ENCODE results near the gene DDX27. TPM values are rescaled to one million over a fixed set of nuclear protein-coding genes. Genes with fewer than 3 reads are reported as not detected.

Gene DDX27, protein sequence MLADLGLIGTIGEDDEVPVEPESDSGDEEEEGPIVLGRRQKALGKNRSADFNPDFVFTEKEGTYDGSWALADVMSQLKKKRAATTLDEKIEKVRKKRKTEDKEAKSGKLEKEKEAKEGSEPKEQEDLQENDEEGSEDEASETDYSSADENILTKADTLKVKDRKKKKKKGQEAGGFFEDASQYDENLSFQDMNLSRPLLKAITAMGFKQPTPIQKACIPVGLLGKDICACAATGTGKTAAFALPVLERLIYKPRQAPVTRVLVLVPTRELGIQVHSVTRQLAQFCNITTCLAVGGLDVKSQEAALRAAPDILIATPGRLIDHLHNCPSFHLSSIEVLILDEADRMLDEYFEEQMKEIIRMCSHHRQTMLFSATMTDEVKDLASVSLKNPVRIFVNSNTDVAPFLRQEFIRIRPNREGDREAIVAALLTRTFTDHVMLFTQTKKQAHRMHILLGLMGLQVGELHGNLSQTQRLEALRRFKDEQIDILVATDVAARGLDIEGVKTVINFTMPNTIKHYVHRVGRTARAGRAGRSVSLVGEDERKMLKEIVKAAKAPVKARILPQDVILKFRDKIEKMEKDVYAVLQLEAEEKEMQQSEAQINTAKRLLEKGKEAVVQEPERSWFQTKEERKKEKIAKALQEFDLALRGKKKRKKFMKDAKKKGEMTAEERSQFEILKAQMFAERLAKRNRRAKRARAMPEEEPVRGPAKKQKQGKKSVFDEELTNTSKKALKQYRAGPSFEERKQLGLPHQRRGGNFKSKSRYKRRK
- 44.2 to 54.8 TPM (median 46.5 TPM) in 3 replicates for total RNA-seq (2021)
- Bru-seq, nascent RNA = percentile 73 among the genes with signal in this experiment
- long read RNA-seq, experiment 1, full-length matches to known transcripts = 356 of 447 reads
- long read RNA-seq, experiment 1, partial matches to known transcripts = 37 of 447 reads
- long read RNA-seq, experiment 1, other reads (novel, unspliced or antisense) = 54 of 447 reads
- long read RNA-seq, experiment 2, transcript DDX27-207 (21 exons, 2,693 nt) = major isoform, 26 of 50 reads
- long read RNA-seq, experiment 2, partial matches to known transcripts = 17 of 50 reads
- long read RNA-seq, experiment 2, other reads (novel, unspliced or antisense) = 7 of 50 reads
- long read RNA-seq, experiment 3, transcript DDX27-207 (21 exons, 2,693 nt) = major isoform, 105 of 144 reads
- long read RNA-seq, experiment 3, partial matches to known transcripts = 28 of 144 reads
- long read RNA-seq, experiment 3, other reads (novel, unspliced or antisense) = 11 of 144 reads

DNA sequence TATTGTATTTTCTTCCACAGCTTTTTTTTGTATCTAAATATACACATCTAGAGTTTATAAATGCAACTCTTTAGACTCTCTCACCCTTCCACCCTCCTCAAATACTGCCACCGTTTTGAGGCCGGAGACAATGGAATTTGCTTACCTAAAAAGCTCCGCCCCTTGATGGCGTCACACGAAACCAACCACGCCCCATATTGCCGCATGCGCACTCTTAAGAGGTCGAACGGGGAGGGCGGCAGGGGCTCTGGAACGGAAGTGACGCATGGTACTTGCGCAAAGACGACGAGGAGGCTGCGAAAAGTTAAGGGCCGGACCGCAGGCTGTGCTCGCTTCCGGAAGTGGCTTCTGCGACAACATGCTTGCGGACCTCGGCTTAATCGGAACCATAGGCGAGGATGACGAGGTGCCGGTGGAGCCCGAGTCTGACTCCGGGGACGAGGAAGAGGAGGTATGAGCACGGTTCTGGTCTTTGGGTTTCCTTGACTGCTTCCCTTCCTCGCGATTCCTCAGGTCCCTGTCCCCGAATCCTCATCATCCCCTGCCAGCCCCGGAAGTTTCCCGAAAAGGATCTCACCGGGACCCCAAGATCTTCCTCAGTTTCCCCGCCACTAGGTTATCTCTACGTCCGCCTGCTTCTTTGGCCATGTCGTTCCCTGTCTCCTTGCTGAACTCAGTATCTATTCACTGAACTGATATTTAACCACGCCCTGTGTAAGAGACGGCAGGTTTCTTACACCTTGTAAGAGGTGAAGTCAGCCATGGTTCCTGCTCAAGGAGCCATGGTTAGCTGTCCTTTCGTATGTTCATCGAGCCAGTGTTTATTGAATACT, at the start of gene DDX27:
DDX27 (plus strand) TSS at position 326 of the 833 bp plus-strand sequence; CDS start at position 359, 33 bp downstream.
- no peaks in the 10 kb centered on the region for H3K9me3 Mint-ChIP-seq
- ChIA-PET POLR2A (interaction anchor here (0.6 to 1.2 kb wide), 8 partner anchors 32 to 1569 kb away, joined by 3 to 7 read pairs (median 4); partner anchors contain the start of gene STAU1), CTCF (interaction anchor here (0.6 to 1.3 kb wide), 11 partner anchors 13 to 104 kb away, joined by 3 to 17 read pairs (median 3); partner anchors contain the start of gene ZNFX1)
- H3K4me1 Mint-ChIP-seq = peaks cover 19% of the 10 kb centered on the region
- DNase-seq (ENCODE audit: low spot score) (peak; percentile 97), ATAC-seq (peak; percentile 88)
- peaks cover 2% of the 10 kb centered on the region; the same call in 1 of the 2 replicates for H3K27me3 Mint-ChIP-seq (ENCODE audit: low read depth)
- H3K27ac Mint-ChIP-seq = peak within 1 kb of the TSS; percentile 98
- H3K36me3 Mint-ChIP-seq = peaks cover 26% of the 10 kb centered on the region
- peak within 1 kb of the TSS; percentile 96 for H3K4me3 Mint-ChIP-seq
- TF ChIP-seq NFATC4 (CRISPR knock-in tag; IDR thresholded peaks at IDR 0.05) (no peak), FOXP1 (CRISPR knock-in tag; IDR thresholded peaks at IDR 0.05; ENCODE audit: borderline replicate concordance) (no peak), FOXK1 (CRISPR knock-in tag; IDR thresholded peaks at IDR 0.05) (peak; percentile 91), NR3C1 (CRISPR knock-in tag; conservative IDR thresholded peaks at IDR 0.05; ENCODE audit: low read depth) (no peak), CREB1 (CRISPR knock-in tag; IDR thresholded peaks at IDR 0.05) (no peak), JAZF1 (CRISPR knock-in tag; IDR thresholded peaks at IDR 0.05) (no peak), SMAD4 (CRISPR knock-in tag; IDR thresholded peaks at IDR 0.05) (no peak), CREM (CRISPR knock-in tag; IDR thresholded peaks at IDR 0.05) (peak; percentile 92), TCF7 (CRISPR knock-in tag; IDR thresholded peaks at IDR 0.05; ENCODE audit: low read depth) (no peak), CBFB (CRISPR knock-in tag; IDR thresholded peaks at IDR 0.05; ENCODE audit: low read depth) (no peak), ZNF138 (CRISPR knock-in tag; conservative IDR thresholded peaks at IDR 0.05) (no peak), ZNF423 (CRISPR knock-in tag; IDR thresholded peaks at IDR 0.05) (no peak), GABPB1 (CRISPR knock-in tag; IDR thresholded peaks at IDR 0.05) (peak; percentile 89), RORB (CRISPR knock-in tag; IDR thresholded peaks at IDR 0.05) (no peak)
- TF ChIP-seq, protein P1, sequence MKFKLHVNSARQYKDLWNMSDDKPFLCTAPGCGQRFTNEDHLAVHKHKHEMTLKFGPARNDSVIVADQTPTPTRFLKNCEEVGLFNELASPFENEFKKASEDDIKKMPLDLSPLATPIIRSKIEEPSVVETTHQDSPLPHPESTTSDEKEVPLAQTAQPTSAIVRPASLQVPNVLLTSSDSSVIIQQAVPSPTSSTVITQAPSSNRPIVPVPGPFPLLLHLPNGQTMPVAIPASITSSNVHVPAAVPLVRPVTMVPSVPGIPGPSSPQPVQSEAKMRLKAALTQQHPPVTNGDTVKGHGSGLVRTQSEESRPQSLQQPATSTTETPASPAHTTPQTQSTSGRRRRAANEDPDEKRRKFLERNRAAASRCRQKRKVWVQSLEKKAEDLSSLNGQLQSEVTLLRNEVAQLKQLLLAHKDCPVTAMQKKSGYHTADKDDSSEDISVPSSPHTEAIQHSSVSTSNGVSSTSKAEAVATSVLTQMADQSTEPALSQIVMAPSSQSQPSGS (CRISPR knock-in tag; IDR thresholded peaks at IDR 0.05; ENCODE audit: borderline replicate concordance, low read depth) = no peak
- TF ChIP-seq, protein P2, sequence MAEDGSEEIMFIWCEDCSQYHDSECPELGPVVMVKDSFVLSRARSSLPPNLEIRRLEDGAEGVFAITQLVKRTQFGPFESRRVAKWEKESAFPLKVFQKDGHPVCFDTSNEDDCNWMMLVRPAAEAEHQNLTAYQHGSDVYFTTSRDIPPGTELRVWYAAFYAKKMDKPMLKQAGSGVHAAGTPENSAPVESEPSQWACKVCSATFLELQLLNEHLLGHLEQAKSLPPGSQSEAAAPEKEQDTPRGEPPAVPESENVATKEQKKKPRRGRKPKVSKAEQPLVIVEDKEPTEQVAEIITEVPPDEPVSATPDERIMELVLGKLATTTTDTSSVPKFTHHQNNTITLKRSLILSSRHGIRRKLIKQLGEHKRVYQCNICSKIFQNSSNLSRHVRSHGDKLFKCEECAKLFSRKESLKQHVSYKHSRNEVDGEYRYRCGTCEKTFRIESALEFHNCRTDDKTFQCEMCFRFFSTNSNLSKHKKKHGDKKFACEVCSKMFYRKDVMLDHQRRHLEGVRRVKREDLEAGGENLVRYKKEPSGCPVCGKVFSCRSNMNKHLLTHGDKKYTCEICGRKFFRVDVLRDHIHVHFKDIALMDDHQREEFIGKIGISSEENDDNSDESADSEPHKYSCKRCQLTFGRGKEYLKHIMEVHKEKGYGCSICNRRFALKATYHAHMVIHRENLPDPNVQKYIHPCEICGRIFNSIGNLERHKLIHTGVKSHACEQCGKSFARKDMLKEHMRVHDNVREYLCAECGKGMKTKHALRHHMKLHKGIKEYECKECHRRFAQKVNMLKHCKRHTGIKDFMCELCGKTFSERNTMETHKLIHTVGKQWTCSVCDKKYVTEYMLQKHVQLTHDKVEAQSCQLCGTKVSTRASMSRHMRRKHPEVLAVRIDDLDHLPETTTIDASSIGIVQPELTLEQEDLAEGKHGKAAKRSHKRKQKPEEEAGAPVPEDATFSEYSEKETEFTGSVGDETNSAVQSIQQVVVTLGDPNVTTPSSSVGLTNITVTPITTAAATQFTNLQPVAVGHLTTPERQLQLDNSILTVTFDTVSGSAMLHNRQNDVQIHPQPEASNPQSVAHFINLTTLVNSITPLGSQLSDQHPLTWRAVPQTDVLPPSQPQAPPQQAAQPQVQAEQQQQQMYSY (CRISPR knock-in tag; IDR thresholded peaks at IDR 0.05) = peak; percentile 87
- TF ChIP-seq, protein P3, sequence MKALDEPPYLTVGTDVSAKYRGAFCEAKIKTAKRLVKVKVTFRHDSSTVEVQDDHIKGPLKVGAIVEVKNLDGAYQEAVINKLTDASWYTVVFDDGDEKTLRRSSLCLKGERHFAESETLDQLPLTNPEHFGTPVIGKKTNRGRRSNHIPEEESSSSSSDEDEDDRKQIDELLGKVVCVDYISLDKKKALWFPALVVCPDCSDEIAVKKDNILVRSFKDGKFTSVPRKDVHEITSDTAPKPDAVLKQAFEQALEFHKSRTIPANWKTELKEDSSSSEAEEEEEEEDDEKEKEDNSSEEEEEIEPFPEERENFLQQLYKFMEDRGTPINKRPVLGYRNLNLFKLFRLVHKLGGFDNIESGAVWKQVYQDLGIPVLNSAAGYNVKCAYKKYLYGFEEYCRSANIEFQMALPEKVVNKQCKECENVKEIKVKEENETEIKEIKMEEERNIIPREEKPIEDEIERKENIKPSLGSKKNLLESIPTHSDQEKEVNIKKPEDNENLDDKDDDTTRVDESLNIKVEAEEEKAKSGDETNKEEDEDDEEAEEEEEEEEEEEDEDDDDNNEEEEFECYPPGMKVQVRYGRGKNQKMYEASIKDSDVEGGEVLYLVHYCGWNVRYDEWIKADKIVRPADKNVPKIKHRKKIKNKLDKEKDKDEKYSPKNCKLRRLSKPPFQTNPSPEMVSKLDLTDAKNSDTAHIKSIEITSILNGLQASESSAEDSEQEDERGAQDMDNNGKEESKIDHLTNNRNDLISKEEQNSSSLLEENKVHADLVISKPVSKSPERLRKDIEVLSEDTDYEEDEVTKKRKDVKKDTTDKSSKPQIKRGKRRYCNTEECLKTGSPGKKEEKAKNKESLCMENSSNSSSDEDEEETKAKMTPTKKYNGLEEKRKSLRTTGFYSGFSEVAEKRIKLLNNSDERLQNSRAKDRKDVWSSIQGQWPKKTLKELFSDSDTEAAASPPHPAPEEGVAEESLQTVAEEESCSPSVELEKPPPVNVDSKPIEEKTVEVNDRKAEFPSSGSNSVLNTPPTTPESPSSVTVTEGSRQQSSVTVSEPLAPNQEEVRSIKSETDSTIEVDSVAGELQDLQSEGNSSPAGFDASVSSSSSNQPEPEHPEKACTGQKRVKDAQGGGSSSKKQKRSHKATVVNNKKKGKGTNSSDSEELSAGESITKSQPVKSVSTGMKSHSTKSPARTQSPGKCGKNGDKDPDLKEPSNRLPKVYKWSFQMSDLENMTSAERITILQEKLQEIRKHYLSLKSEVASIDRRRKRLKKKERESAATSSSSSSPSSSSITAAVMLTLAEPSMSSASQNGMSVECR (CRISPR knock-in tag; IDR thresholded peaks at IDR 0.05; ENCODE audit: borderline replicate concordance) = peak; percentile 39; the same call in 1 of the 2 replicates
- TF ChIP-seq, protein P4, sequence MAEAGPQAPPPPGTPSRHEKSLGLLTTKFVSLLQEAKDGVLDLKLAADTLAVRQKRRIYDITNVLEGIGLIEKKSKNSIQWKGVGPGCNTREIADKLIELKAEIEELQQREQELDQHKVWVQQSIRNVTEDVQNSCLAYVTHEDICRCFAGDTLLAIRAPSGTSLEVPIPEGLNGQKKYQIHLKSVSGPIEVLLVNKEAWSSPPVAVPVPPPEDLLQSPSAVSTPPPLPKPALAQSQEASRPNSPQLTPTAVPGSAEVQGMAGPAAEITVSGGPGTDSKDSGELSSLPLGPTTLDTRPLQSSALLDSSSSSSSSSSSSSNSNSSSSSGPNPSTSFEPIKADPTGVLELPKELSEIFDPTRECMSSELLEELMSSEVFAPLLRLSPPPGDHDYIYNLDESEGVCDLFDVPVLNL (CRISPR knock-in tag; IDR thresholded peaks at IDR 0.05; ENCODE audit: borderline replicate concordance, low read depth) = no peak
- TF ChIP-seq, protein P5, sequence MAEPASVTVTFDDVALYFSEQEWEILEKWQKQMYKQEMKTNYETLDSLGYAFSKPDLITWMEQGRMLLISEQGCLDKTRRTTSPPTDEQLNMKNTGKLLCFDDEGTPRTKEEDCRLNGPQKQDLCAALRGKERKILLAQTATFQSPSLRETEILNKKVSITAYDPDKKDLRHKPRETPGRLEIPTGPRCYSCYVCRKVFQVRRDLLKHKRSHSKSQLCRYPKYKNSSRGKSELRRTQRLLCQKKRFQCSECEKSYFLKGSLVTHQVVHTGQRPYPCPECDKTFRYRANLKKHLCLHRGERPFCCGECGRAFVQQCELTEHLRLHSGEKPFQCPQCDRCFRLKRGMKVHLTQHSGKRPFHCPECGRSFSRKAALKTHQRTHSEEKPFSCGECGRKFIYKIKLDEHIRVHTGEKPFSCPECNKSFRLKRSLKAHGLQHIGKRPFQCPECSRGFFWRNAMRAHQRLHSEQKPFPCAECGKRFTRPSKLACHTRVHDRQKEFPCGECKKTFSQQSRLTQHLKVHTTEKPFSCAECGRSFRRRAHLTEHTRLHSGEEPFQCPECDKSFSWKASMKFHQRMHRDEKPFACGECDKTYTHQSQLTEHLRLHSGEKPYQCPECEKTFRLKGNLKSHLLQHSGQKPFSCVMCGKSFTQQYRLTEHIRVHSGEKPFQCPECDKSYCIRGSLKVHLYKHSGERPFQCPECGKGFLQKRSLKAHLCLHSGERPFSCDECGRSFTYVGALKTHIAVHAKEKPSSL (CRISPR knock-in tag; conservative IDR thresholded peaks at IDR 0.05) = no peak
